GM19372 (cell line): ENCODE data around the gene SFMBT2.

Source experiments
- ATAC-seq: cut with Tn5 transposase; IDR thresholded peaks from one replicate; pipeline ENCODE4 v1.9.1; 2021; ENCODE audit warnings: mild to moderate bottlenecking, low read depth, moderate library complexity; ENCODE audit not compliant: unreplicated experiment

The SFMBT2 gene

GRCh38 chr10:7373039-7373438 is 37.8 kb downstream of the SFMBT2 start:
- no peak for ATAC-seq

GRCh38 chr10:7372504-7372903 is 38.3 kb downstream of the SFMBT2 start:
- ATAC-seq = no peak

GRCh38 chr10:7370511-7370910 is 40.3 kb downstream of the SFMBT2 start:
- ATAC-seq = no peak

- no peak for ATAC-seq
Measured at GRCh38 chr10:7365027-7365745, 45.6 kb downstream of the SFMBT2 start.

GRCh38 chr10:7364474-7364873 is 46.4 kb downstream of the SFMBT2 start:
- no peak for ATAC-seq

GRCh38 chr10:7363700-7364099 is 47.1 kb downstream of the SFMBT2 start:
- ATAC-seq = no peak

GRCh38 chr10:7362471-7362870 is 48.4 kb downstream of the SFMBT2 start:
- ATAC-seq = no peak

- no peak for ATAC-seq
Measured at GRCh38 chr10:7361316-7361715, 49.5 kb downstream of the SFMBT2 start.

- ATAC-seq = no peak
Measured at GRCh38 chr10:7359954-7360353, 50.9 kb downstream of the SFMBT2 start.

GRCh38 chr10:7359356-7359755 is 51.5 kb downstream of the SFMBT2 start:
- no peak for ATAC-seq

- ATAC-seq = no peak
Measured at GRCh38 chr10:7357193-7357592, 53.6 kb downstream of the SFMBT2 start.

- ATAC-seq = no peak
Measured at GRCh38 chr10:7354330-7355047, 56.3 kb downstream of the SFMBT2 start.

- no peak for ATAC-seq
Measured at GRCh38 chr10:7351894-7352293, 58.9 kb downstream of the SFMBT2 start.

GRCh38 chr10:7350541-7351195 is 60.2 kb downstream of the SFMBT2 start:
- no peak for ATAC-seq

- ATAC-seq = no peak
Measured at GRCh38 chr10:7345717-7346116, 65.1 kb downstream of the SFMBT2 start.

- ATAC-seq = no peak
Measured at GRCh38 chr10:7343040-7343439, 67.8 kb downstream of the SFMBT2 start.

GRCh38 chr10:7340179-7340874 is 70.5 kb downstream of the SFMBT2 start:
- ATAC-seq = no peak

- no peak for ATAC-seq
Measured at GRCh38 chr10:7339510-7339909, 71.3 kb downstream of the SFMBT2 start.

- no peak for ATAC-seq
Measured at GRCh38 chr10:7338469-7338868, 72.4 kb downstream of the SFMBT2 start.

- peak; percentile 80 for ATAC-seq
Measured at GRCh38 chr10:7337431-7338171, 73.2 kb downstream of the SFMBT2 start.
